Omental fat pad (tissue), 4 donors: Measurements from ENCODE around the gene SHISA5. TPM values are rescaled to one million over a fixed set of nuclear protein-coding genes. Genes with fewer than 3 reads are reported as not detected.

Experiments used
- ATAC-seq: fragments of 150-250 bp; one replicate; pipeline ENCODE4 v1.9.1; 2016; ENCODE audit warnings: mild to moderate bottlenecking, moderate library complexity; ENCODE audit not compliant: low FRiP score
- DNase-seq: peaks from one replicate; pipeline ENCODE4 v3.0.0-alpha.2; 2019; ENCODE audit warnings: low spot score
- CTCF ChIP-seq, 3 donors: fragments of 450-650 bp; IDR thresholded peaks; one replicate each; pipeline ENCODE4 v1.5.1; 2016 to 2017; ENCODE audit warnings: antibody characterized with exemption in 3 of 3, mild to moderate bottlenecking in 3 of 3, moderate library complexity in 2 of 3
- small RNA-seq: library from RNA; depleted of rRNA; stranded (forward); fragments of <200 nt; gene quantifications from one replicate; pipeline ENCODE3, GENCODE V24; 2016
- total RNA-seq, 4 donors: library from RNA; depleted of rRNA; stranded (reverse); fragments of >200 nt; gene quantifications; one replicate each; pipeline ENCODE4 v1.1.0, GENCODE V29; 2016

SHISA5 gene
- total RNA-seq, 4 donors from 2014 or later = 99.5 to 120 (median 118) TPM

GRCh38 chr3:48422272-48422671 is 81.7 kb downstream of the SHISA5 start:
- no peak for ATAC-seq
- TF ChIP-seq CTCF (IDR thresholded peaks at IDR 0.05) = no peak
- DNase-seq = no peak

- no peak for ATAC-seq
- no peak for TF ChIP-seq CTCF (IDR thresholded peaks at IDR 0.05)
- no peak for DNase-seq
Measured at GRCh38 chr3:48420561-48420960, 83.4 kb downstream of the SHISA5 start.

- no peak for TF ChIP-seq CTCF (IDR thresholded peaks at IDR 0.05)
- no peak for DNase-seq
- ATAC-seq = no peak
Measured at GRCh38 chr3:48419597-48419996, 84.4 kb downstream of the SHISA5 start.

GRCh38 chr3:48419149-48419548 is 84.8 kb downstream of the SHISA5 start:
- no peak for TF ChIP-seq CTCF (IDR thresholded peaks at IDR 0.05)
- no peak for DNase-seq
- ATAC-seq = no peak

- no peak for TF ChIP-seq CTCF (IDR thresholded peaks at IDR 0.05)
- DNase-seq (no peak), ATAC-seq (no peak)
Measured at GRCh38 chr3:48418651-48419050, 85.3 kb downstream of the SHISA5 start.

- DNase-seq = no peak
- no peak for ATAC-seq
- TF ChIP-seq CTCF (IDR thresholded peaks at IDR 0.05) = no peak
Measured at GRCh38 chr3:48418140-48418539, 85.8 kb downstream of the SHISA5 start.

Small RNA genes within 50 kb of the gene (small RNA-seq; reads per million reads assigned to genes)
- gene MIR6823 = not detected

Other genes with a start within 250 kb of the SHISA5 start
- gene NME6, start 202.8 kb downstream of the SHISA5 start, total RNA-seq = 10 to 100 TPM; 21.0 to 37.5 (median 25.2) TPM
- not detected for gene SPINK8, start 170.5 kb downstream of the SHISA5 start, total RNA-seq
- gene FBXW12, start 132.0 kb downstream of the SHISA5 start, total RNA-seq = not detected
- 10 to 100 TPM; 66.7 to 91.3 (median 77.1) TPM for gene PLXNB1, start 74.1 kb downstream of the SHISA5 start, total RNA-seq
- 10 to 100 TPM; 11.6 to 15.1 (median 13.6) TPM for gene CCDC51, start 64.1 kb downstream of the SHISA5 start, total RNA-seq
- 100 to 1,000 TPM; 239 to 266 (median 255) TPM for gene TMA7, start 63.9 kb downstream of the SHISA5 start, total RNA-seq
- 1 to 10 TPM; 4.0 to 6.5 (median 5.5) TPM for gene ATRIP, start 57.4 kb downstream of the SHISA5 start, total RNA-seq
- gene PFKFB4, start 52.6 kb upstream of the SHISA5 start, total RNA-seq = 10 to 100 TPM in 1 of 4 donors, 1 to 10 TPM in 3; 1.9 to 16.2 (median 3.2) TPM
- under 1 TPM in 1 of 4 donors, not detected in 3; 0.28 TPM for gene UCN2, start 59.6 kb upstream of the SHISA5 start, total RNA-seq
- 1 to 10 TPM in 3 of 4 donors, under 1 TPM in 1; 0.31 to 2.2 (median 1.9) TPM for gene COL7A1, start 91.2 kb upstream of the SHISA5 start, total RNA-seq
- 100 to 1,000 TPM; 207 to 282 (median 254) TPM for gene UQCRC1, start 105.5 kb upstream of the SHISA5 start, total RNA-seq
- gene TMEM89, start 117.6 kb upstream of the SHISA5 start, total RNA-seq = not detected
- 10 to 100 TPM in 3 of 4 donors, 1 to 10 TPM in 1; 9.9 to 17.8 (median 14.6) TPM for gene SLC26A6, start 131.3 kb upstream of the SHISA5 start, total RNA-seq
- gene CELSR3, start 158.7 kb upstream of the SHISA5 start, total RNA-seq = 1 to 10 TPM in 2 of 4 donors, under 1 TPM in 2; 0.48 to 2.2 (median 1.1) TPM
- gene NCKIPSD, start 181.7 kb upstream of the SHISA5 start, total RNA-seq = 10 to 100 TPM; 18.9 to 60.2 (median 39.9) TPM
- 10 to 100 TPM; 35.8 to 77.9 (median 73.3) TPM for gene IP6K2, start 213.0 kb upstream of the SHISA5 start, total RNA-seq